ENCODE results near the gene HSP90B1. TPM values are rescaled to one million over a fixed set of nuclear protein-coding genes. Genes with fewer than 3 reads are reported as not detected.

HSP90B1 gene
- total RNA-seq, 1 donor from 2014 or later = 353 TPM

DNA sequence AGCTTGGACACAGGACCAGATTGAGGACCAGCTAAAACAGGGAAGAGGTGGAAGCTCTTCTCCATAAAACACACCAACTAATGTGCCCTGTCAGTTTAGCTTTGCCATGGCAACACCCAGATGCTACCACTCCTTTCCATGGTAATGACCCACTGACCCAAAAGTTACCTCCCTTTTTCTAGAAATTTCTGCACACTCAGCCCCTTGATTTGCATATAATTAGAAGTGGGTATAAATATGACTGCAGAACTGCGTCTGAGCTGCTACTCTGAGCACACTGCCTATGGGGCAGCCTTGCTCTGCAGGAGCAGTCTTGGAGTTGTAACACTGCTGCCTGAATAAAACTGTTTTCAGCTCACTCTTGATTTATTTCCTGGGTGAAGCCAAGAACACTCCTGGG is 32.3 kb downstream of the HSP90B1 start:
- ATAC-seq (ENCODE audit: poor library complexity) (no peak), DNase-seq (no peak)
- intact Hi-C loops (cut with DNase I) = loop anchor here (10.0 kb wide), 1 partner anchor 102 kb away; the partner anchor contains the start of gene HCFC2

DNA sequence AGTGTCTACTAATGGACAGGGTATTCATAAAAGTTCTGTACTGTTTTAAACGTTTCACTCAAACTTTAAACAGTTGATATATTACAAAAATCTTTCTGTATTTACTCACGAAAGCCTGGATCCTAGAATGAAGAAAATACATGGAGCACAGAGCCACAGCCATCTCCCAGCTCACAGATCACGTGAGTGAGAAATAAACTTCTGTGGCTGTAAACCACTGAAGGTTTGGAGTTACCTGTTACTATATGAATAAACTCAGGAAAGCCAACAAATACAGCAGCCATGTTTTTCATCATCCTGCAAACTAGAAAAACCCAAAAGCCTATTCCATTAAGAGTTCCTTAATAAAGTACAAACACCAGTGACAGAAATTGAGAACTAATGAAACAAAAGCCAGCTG is 34.6 kb downstream of the HSP90B1 start:
- ATAC-seq (ENCODE audit: poor library complexity) (no peak), DNase-seq (no peak)
- intact Hi-C loops (cut with DNase I) = loop anchor here (5.0 to 10.0 kb wide), 2 partner anchors 100 to 142 kb away; partner anchors contain the start of gene HCFC2

DNA sequence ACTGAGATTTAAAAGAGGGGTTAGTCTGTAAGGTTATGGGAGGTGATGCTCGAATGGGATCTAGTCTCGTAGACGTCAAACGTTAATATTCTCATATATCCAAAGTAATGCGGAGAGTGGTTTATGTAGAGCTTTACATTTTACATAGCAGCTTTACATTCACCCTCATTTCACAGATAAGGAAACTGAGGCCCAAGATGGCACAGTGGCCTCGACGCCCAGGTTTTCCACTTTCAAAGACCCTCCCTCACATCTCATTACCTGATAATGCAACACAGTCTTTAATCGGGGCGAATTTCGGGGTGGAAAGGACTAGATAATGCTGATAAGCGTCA is 35.0 kb downstream of the HSP90B1 start:
- DNase-seq = no peak
- intact Hi-C loops (cut with DNase I) = loop anchor here (5.0 to 10.0 kb wide), 2 partner anchors 100 to 142 kb away; partner anchors contain the start of gene HCFC2
- ATAC-seq (ENCODE audit: poor library complexity) = no peak

DNA sequence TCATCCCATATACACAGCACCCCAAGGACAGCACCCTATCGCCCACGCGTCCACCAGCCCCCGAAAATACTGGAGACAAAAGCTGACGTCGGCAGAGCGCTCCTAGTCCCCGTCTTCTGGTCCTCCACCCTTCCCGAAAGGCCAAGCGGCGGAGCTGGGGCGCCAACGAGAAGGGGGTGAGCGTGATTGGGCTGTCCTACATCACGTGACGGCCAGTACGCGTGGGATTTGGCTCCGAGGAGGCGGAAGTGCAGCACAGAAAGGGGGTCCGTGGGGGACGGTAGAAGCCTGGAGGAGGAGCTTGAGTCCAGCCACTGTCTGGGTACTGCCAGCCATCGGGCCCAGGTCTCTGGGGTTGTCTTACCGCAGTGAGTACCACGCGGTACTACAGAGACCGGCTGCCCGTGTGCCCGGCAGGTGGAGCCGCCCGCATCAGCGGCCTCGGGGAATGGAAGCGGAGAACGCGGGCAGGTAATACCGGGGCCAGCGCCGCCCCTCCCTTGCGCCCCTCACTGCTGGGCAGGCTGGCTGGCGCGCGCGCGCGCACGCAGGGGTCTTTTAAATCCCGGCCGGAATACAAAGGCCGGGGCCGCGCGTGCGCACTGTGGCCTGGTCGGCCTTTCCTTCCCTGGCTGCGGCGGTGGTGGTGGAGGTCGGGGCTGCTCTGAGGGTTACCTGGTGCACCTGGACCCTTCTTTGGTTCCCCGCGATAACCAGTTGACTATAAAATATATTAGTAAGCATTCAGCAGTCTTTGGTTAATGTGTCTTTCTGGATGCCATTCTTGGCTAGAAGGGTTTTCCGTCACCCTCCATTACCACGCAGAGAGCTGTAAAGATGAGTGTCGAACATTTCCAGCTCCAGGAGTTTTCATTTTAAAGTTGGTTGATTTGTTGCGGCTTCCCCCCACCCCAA is 35.6 kb downstream of the HSP90B1 start, which contains the start of gene TDG:
TSS of gene TDG (plus strand) at position 283 of the 915 bp plus-strand sequence. CDS start at position 449, 166 bp downstream.
- ATAC-seq (ENCODE audit: poor library complexity) = peak; percentile 99
- peak; percentile 98 for DNase-seq
- intact Hi-C loops (cut with DNase I) = loop anchor here (5.0 to 10.0 kb wide), 2 partner anchors 99 to 141 kb away; partner anchors contain the start of gene HCFC2

DNA sequence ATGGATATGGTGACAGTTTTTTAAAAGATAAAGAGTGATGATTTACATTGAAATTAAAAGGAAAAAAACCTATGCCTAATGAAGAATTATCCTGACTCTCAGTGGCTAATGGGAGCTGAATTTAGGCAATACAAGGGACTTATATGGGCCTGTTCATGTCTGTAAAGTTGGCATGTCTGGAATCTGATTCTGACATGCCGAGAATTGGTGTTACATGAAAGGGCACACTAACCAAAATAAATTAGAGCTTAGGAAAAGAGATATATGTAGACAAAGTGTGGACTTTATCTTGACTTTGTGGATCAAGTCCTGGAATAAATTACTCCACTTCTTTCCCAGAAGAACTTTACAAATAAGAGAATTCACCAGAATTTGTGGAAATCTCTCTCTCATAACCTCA is 36.5 kb downstream of the HSP90B1 start:
- intact Hi-C loops (cut with DNase I) = loop anchor here (5.0 to 10.0 kb wide), 2 partner anchors 98 to 141 kb away; partner anchors contain the start of gene HCFC2
- DNase-seq (no peak), ATAC-seq (ENCODE audit: poor library complexity) (no peak)

DNA sequence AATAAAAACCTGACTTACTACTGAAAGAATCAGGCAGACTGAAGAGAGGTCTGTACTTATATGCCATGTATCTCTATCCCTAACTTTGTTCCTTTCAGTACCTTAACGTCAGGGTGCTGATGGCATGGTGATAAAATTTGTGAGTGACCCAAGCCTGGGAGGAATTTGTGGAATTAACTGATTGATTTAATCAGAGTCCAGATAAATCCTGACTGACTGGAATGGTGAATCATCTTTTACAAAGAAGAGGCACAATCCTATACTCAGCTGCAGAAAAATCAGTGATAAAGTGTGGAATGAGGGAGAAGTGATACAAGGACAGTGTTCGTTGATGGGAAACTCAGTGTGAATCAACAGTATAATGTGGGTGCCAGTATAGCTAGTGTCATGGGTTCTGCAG is 39.2 kb downstream of the HSP90B1 start:
- intact Hi-C loops (cut with DNase I) = loop anchor here (5.0 to 10.0 kb wide), 2 partner anchors 95 to 138 kb away; partner anchors contain the start of gene HCFC2
- ATAC-seq (ENCODE audit: poor library complexity) (no peak), DNase-seq (no peak)

DNA sequence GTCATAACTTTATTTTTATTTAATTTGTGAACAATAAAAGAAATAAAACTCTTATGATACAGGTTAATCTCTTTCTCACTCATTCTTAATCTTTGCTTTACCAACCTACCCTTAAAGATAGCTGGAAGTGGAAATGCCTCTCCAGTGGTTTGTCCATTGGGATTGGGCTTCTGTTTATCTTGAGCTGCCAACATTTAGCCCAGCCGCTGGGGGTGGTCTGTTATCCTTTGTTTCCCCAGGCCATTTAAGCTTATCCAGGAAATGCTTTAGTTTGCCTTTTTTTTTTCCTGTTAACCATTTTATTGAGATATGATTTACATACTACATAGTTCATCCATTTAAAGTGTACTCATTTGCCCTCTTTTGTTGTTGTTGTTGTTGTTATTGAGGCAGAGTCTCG is 43.7 kb downstream of the HSP90B1 start:
- intact Hi-C loops (cut with DNase I) = no loop called here
- ATAC-seq (ENCODE audit: poor library complexity) = no peak
- no peak for DNase-seq

DNA sequence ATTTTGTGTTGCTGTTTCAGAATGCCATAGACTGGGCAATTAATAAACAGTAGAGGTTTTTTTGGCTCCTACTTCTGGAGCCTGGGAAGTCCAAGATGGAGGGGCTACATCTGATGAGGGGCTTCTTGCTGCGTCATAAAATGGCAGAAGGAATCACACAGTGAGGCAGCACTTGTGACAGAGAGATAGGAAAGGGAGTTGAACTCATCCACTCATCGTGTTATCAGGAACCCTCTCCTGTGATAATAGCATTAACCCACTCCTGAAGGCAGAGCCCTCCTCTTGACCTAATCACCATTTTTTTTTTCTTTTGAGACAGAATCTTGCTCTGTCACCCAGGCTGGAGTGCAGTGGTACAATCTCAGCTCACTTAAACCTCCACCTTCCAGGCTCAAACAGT is 45.2 kb downstream of the HSP90B1 start:
- DNase-seq = no peak
- intact Hi-C loops (cut with DNase I) = no loop called here
- no peak for ATAC-seq (ENCODE audit: poor library complexity)

DNA sequence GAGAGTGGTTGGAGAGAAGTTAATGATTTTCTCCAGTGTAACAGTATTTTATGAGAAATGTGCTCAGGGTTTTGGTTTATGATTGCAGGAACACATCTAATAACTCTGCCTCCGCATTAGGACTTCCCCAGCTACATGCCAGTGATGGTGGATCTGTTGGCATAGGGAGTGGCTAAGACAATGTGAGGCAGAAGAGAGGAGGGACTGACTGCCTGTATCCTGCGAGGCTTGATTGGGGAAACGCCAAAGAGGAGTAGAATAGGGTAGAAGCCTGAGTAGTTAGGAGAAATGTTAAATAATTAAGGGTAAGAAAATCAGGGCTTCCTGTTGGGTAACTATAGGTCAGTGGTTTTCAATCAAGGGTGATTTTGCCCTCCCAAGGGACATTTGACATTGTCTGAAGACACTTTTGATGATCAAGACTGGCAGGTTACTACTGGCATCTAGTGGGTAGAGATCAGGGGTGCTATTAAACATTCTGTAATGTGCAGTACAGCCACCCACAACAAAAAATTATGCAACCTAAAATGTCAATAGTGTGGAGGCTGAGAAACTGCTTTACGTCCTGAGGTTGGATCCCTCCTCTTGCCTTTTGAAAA is 48.3 kb downstream of the HSP90B1 start:
- DNase-seq = no peak
- intact Hi-C loops (cut with DNase I) = no loop called here

DNA sequence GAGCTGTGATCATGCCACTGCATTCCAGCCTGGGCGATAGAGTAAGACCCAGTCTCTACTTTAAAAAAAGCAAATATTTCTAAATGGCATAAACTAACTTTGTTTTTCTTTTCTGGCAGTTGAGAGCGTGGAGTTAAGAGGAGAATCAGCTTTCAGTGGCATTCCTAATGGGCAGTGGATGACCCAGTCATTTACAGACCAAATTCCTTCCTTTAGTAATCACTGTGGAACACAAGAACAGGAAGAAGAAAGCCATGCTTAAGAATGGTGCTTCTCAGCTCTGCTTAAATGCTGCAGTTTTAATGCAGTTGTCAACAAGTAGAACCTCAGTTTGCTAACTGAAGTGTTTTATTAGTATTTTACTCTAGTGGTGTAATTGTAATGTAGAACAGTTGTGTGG is 56.6 kb downstream of the HSP90B1 start:
- no peak for ATAC-seq (ENCODE audit: poor library complexity)
- intact Hi-C loops (cut with DNase I) = no loop called here
- no peak for DNase-seq

More for the DNA sequence above, 48.3 kb downstream of the HSP90B1 start:
- no peak for ATAC-seq (ENCODE audit: poor library complexity)

DNA sequence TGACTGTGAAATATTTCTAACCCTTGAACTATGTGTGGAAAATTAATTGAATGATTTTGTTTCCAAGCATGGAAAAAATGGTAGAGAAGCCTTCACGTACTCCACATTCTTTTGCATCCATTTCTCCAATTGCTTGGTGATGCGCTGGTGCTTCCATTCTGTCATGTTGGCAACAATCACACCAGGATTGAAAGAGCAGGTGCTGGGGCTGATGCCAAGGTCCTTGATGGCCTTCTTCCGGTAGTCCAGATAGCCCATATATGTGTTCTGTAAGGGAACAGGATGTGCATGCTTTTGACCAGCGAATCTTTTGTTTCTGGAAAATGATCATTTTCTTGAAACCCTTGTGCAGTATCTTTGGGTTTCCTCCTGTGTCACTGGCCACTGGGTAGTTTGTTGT is 64.0 kb downstream of the HSP90B1 start:
- no peak for DNase-seq
- intact Hi-C loops (cut with DNase I) = no loop called here

DNA sequence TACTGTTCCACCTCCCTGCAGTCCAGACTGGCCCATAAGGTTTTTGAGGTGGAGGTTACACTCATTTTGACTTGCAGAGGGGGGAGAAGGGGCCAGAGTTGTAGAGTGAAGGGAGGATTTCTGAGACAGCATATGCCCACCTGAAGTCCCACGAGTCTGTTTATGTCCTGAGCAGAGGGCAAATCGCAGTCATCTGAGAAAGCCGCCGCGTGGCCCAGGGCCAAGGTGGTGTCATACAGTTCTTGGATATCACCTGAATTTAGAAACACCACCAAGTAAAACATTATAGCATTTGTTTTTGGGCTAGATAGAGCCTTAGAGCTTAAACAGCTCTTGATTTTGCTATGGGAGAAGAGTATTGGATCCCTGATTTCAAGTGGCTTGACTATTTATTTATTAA is 66.4 kb downstream of the HSP90B1 start:
- DNase-seq (peak; percentile 46), ATAC-seq (ENCODE audit: poor library complexity) (peak; percentile 14)
- intact Hi-C loops (cut with DNase I) = no loop called here

More for the DNA sequence above, 64.0 kb downstream of the HSP90B1 start:
- ATAC-seq (ENCODE audit: poor library complexity) = no peak

DNA sequence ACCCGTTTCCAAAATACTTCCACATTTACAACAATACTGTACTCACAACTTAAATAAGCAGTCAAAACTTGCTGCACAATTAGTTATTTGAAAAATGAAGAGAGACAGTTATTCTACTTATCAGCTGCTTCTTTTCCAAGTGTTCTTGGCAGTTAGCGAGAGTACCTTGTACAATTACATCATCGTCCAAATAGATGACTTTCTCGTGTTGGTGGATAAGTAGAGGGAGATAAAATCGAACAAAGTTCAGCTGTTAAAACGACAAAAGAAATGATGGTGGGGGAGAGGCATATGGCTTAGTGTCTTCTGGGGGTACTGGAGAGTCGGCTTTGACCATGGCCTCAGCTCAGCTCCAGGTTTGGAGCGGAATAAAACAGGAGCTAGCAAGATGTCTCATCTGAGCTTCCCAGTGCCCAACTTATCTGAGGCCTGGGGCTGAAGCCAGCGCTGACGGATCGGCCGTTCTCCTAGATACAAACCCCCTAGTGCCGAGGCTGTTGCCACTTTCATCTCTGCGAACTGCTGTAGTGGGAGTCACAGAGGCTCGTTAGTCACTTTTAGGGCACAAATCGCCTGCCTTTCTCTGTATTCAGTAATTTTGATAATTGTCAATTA is 67.2 kb downstream of the HSP90B1 start:
- ATAC-seq (ENCODE audit: poor library complexity) = peak; percentile 90
- intact Hi-C loops (cut with DNase I) = no loop called here
- DNase-seq = peak; percentile 81

Other genes with a start within 250 kb of the HSP90B1 start
- gene NT5DC3, start 89.2 kb upstream of the HSP90B1 start, total RNA-seq = 2.8 TPM
- 10.2 TPM for gene TDG, start 35.5 kb downstream of the HSP90B1 start, total RNA-seq
- gene GLT8D2, start 119.8 kb downstream of the HSP90B1 start, total RNA-seq = 6.1 TPM
- gene HCFC2, start 134.1 kb downstream of the HSP90B1 start, total RNA-seq = 8.8 TPM
- 39.1 TPM for gene NFYB, start 207.8 kb downstream of the HSP90B1 start, total RNA-seq

Measured in Right ventricle myocardium superior (tissue), 1 donor.